HG02610 (cell line): ENCODE data around the gene ABHD12.
A peak's percentile ranks its signal among the peaks of the same experiment; 100 is the strongest.
"Not testable (repeated sequence)": the region's sequence is repeated elsewhere in the genome, so short reads cannot be mapped to it uniquely, and the experiment has no call there.

Experiments
- ATAC-seq: cut with Tn5 transposase; IDR thresholded peaks from one replicate; pipeline ENCODE4 v1.9.1; 2021; ENCODE audit warnings: mild to moderate bottlenecking, moderate library complexity; ENCODE audit not compliant: unreplicated experiment

The ABHD12 gene

DNA sequence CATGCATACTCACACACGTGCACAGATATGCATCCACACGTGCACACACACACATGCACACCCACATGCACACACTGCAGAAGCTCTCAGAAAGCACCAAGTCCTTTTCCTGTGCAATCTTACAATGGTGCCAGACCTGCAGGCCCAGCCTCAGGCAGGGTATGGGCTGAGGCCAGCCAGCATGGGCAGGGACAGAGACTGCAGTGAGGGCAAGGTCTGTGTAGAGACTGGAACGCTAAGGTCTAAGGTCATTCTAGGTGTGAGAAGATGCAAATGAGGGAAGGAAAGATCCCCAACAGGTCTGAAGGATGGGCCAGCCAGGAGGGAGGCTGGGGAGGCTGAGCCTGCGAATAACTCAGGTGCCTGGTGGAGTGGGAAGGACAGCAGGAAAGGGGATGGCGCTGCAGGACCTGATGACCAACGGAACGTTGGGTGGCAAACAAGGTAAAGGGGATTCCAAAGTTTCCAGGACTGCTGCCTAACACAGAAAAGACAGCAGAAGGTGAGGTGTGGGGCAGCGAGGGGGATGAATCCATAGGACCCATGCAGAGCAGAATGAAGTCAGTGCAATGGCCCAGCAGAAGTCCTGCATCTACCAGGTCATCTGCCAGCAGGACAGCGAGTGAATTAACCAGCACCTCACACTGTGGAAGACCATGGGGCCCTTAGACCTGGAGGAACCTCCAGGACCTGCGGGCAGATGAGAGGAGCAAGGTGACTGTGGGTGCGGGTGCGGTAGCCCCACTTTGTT is 67.0 kb downstream of the ABHD12 start:
- ATAC-seq: no peak

DNA sequence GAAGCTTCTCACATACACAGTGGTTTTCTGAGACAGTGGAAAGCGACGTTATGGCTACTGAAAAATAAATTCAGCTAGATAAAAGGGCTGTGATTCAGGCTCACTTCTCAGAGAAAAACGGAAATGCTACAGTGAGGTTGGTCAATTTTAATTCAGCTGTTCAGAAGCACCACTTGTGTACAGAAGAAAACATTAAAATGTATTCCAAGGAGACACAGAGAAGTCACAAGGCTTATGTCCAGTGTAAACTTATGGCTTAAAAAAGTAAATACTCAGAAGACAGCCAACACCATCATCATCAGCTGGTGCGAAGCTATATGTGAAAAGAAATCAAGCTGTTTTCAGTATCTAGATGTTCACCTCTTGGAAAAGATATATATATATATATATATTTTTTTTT is 68.6 kb downstream of the ABHD12 start:
- no peak for ATAC-seq

- ATAC-seq: no peak
These were observed 69.3 kb downstream of the ABHD12 start for GRCh38 chr20:25321262-25321831.

DNA sequence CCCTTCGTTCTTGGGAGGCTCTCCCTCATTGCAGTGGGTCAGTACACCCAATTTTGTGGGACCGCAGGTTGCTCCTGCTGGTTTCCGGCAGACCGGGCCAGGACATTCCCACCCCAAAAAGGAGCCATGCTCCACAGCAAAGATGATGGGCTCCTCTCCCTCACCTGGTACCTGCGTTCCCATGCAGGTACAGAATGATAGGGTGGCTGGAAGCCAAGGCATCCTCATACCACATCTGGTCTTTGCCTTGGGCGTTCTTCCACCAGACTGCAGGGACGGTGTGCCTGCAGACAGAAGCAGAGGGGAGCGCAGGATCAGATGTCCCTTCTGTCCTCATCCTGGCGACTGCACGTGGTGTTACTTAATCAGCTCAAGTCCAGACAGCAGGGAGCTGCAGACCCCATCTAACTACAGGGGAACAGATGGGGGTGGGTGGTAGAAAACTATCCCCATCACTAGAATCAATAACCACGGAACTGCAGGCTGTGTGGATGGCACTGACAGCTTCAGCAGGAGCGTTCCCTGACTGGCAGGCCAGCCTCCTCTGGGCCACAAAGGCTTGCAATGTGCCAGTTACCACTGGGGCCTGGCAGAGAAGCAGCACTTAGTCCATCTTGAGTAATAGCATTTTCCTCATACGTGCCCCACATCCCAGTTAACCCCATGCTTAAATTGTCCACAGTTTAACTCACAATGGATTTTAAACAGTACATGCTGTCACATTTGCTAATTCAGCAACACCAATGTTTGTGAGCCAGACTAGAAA is 70.4 kb downstream of the ABHD12 start:
- no peak for ATAC-seq

DNA sequence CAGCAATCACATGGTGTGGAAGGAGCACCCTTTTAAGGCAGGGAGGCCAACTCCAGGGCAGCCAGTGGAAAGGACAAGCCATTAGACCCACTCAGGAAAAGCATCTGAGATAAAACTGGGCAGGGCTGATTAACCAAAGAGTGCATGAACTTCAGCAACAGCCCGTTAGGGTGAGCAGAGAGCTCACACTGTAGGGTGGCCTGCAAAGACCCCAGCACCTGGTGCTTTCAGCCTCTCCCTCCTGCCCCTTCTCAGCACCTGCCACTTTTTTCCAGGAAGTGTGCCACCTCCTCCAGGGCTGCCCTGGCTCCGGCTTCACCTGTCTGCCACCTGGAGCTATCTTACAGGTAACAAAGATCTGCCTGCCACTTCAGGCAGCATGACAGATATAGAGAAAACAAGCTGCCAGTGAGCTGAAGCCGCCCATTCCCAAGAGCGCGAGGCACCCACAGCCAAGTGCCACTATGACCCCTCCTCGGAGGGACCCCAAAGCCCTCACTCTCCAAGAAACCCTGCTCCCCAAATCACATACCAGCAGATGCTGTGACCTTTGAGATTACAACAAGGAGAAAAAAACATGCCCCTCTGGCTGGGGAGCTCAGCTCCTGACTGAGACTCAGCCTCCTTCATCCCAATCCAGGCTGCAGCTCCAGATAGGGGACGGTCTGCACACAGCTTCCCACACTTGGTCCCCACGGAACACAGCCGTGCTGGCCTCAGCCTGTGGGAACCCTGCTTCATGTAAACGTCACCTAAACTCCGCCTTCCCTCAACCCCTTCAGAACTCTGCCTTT is 71.2 kb downstream of the ABHD12 start:
- ATAC-seq: peak; percentile 3

DNA sequence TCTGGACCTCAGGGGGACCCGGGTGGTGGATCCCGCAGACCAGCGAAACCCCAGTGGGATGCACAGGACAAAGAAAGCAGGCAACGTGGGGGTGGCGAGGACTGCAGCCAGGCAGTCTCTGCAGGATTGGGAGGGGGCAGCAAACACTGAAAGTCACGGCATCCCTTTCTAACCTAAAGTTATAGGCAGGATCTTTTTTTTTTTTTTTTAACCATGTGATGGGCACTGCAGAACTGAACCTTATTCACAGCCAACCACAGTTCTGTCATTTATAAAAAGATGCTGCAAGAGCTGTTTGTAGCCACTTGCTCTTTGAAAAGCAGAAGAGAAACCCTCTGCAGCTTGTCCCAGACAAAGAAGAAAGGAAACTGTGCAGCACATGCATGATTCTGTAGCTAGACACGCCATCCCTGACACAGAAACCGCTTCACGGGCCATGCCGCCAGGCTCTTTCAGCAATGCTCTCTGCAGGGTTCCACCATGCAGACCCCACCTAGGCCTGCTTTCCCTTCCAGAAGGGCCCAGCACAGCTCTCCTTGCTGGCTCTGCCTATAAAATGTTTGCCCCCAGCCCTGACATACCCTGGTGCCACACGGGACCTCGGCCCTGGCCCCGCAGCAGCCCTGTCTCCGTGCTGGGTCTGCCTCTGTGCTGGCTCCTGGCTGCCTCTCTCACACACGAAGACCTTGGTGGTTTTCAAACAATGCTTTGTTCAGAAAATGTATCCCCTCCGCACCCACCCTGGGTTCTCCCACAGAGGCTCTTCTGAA is 72.0 kb downstream of the ABHD12 start:
- ATAC-seq: peak; percentile 88

DNA sequence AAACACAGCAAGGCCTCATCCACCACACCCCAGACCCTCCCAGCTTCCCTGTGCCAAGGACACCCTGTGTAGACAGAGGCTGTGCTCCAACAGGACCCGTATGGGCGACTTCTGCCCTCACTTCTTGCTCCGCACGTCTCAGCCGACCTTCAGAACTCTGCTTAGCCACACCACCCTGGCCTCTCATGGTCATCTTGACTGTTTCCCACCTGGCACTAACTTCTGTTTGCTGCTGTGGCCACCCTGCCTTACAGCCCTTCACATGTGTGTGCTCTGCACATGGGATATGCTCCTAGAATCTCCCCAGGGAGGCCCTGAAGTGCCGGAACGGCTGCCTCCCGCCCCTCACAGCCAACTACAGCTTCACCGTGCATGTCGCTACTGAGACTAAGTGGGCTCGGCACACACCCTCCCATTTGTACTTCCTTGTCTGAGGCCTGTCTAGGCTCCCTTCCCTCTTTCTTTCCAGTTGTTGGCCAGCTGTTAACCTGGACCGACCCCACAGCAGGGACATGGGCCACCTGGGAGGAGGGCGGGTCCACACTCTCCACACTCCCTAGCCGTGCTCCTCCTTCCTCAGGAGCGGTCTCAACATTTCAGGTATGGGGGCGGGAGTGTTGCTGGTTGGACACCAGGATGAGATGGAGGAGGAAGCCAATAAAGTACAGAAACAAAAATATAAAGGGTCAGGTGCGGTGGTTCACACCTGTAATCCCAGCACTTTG is 73.1 kb downstream of the ABHD12 start:
- ATAC-seq: no peak

DNA sequence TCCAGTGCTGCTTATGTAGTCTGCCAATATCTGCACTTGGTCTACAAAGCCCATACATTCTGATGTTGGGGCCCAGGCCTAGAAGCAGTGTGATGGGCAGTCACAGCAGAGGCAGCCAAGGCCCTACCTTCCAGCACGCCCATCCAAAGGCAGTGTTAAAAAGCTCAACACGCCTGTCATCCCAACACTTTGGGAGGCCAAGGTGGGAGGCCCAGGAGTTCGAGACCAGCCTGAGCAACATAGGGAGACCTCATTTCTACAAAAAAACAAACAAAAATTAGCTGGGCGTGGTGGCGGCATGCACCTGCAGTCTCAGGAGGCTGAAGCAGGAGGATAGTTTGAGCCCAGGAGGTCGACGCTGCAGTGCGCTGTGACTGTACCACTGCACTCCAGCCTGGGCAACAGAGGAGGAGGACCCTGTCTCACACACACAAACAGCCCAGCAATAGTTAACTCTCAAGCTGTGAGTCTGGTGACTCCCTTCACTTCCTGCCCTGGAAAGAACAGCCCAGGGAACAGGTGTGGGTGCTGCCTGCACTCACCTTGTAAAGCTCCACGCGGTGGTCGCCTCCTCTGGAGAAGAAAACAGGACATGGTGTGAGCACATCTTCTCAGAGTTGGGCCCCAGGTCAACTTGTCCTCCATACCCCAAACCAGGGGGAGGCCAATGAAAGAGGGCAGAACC is 74.0 kb downstream of the ABHD12 start:
- no peak for ATAC-seq

GRCh38 chr20:25315418-25316210 is 75.0 kb downstream of the ABHD12 start:
- no peak for ATAC-seq

DNA sequence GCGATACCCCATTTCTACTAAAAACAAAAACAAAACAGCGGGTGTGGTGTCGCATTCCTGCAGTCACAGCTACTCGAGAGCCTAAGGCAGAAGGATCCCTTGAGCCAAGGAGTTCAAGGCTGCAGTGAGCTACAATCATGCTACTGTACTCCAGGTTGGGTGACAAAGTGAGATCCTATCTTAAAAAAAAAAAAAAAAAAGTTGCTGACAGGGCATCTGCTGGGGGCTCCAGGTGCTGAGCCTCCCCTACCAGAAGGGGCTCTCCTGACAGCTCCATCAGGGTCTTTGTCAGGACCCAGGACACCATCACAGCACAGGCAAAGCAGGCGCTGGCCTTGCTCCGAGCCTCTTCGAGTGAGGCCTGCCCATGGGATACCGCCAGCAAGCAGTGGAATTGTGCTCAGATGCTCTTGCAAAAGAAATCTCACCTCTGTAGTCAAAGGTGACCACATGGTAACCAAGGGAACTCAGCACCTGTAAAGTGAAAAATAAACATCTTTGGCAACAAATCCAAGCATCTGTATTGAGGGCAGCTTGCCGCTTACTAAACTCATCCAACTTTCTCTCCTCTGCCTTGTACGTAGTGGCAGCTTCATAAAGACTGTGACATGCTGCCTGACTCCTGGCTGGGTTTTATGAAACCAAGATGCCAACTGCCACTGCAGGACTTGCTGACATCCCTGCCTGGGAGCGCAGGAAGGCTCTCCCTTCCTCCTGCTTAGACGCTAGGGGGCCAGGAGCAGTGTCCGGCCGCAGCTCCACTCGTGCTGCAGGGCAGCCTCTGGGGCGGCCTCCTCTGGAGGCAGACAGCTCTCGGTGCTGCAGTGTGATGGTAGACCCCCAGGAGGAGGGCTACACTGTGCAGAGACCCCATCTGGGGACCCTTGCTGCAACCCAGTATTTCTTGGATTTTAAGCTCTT is 75.9 kb downstream of the ABHD12 start:
- ATAC-seq: no peak

DNA sequence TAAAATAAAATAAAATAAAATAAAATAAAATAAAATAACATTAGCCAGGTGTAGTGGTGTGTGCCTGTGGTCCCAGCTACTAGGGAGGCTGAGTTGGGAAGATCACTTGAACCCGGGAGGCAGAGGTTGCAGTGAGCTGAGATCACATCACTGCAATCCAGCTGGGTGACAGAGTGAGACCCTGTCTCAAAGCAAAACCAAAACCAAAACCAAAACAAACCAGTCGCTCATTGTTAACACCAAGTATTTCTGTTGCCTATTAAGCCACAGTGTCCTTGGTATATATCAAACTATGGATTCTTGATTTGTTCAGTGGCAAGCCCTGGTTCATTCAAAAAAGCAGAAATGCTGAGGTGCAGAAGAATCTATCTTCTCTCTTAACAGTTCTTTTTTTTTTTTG is 77.0 kb downstream of the ABHD12 start:
- no peak for ATAC-seq

- ATAC-seq: not testable (repeated sequence)
These were observed 77.9 kb downstream of the ABHD12 start for GRCh38 chr20:25312716-25313115.

- ATAC-seq: no peak
These were observed 79.5 kb downstream of the ABHD12 start for GRCh38 chr20:25310921-25311728.

GRCh38 chr20:25310268-25310920 is 80.2 kb downstream of the ABHD12 start:
- ATAC-seq: peak; percentile 86

- ATAC-seq: no peak
These were observed 81.0 kb downstream of the ABHD12 start for GRCh38 chr20:25309395-25310267.
